H9 (cell line): ENCODE measurements around the gene RARG. TPM values are rescaled to one million over a fixed set of nuclear protein-coding genes. Genes with fewer than 3 reads are reported as not detected.

ENCODE experiments used
- DNase-seq: peaks from one replicate; pipeline ENCODE4 v3.0.0-alpha.2; 2017
- H2AFZ ChIP-seq: one replicate; pipeline ENCODE4 v1.6.1; 2013; ENCODE audit warnings: mild to moderate bottlenecking, low read length, control low read depth, moderate library complexity
- H2AK5ac ChIP-seq: 2 replicates; pipeline ENCODE4 v1.6.1; 2013; ENCODE audit warnings: low read length, control low read depth, mixed read lengths; ENCODE audit not compliant: insufficient read length
- H2BK120ac ChIP-seq: one replicate; pipeline ENCODE4 v1.6.1; 2013; ENCODE audit warnings: low read depth, mild to moderate bottlenecking, low read length, control low read depth, inconsistent platforms; ENCODE audit not compliant: poor library complexity, severe bottlenecking
- H2BK12ac ChIP-seq: 2 replicates; pipeline ENCODE4 v1.6.1; 2013; ENCODE audit warnings: low read length, control low read depth, mixed read lengths, low read depth; ENCODE audit not compliant: insufficient read length
- H2BK15ac ChIP-seq: 2 replicates; pipeline ENCODE4 v1.6.1; 2013; ENCODE audit warnings: low read depth, low read length, control low read depth
- H2BK20ac ChIP-seq: one replicate; pipeline ENCODE4 v1.6.1; 2013; ENCODE audit warnings: low read depth, mild to moderate bottlenecking, low read length, control low read depth, inconsistent platforms; ENCODE audit not compliant: poor library complexity, severe bottlenecking
- H2BK5ac ChIP-seq: 2 replicates; pipeline ENCODE4 v1.6.1; 2013; ENCODE audit warnings: low read length, control low read depth, mixed read lengths; ENCODE audit not compliant: insufficient read length
- H3K14ac ChIP-seq: 2 replicates; pipeline ENCODE4 v1.6.1; 2013; ENCODE audit warnings: low read length, control low read depth; ENCODE audit not compliant: insufficient read depth
- H3K18ac ChIP-seq: 2 replicates; pipeline ENCODE4 v1.6.1; 2013; ENCODE audit warnings: low read depth, mild to moderate bottlenecking, mixed read lengths, low read length, control low read depth; ENCODE audit not compliant: insufficient read length
- H3K23ac ChIP-seq: 2 replicates; pipeline ENCODE4 v1.6.1; 2013; ENCODE audit warnings: low read length, control low read depth, mixed read lengths, low read depth; ENCODE audit not compliant: insufficient read length
- H3K23me2 ChIP-seq: 2 replicates; pipeline ENCODE4 v1.6.1; 2013; ENCODE audit warnings: low read depth, mild to moderate bottlenecking, mixed read lengths, low read length, control low read depth; ENCODE audit not compliant: insufficient read length, poor library complexity, severe bottlenecking
- H3K27ac ChIP-seq: 2 replicates; pipeline ENCODE4 v1.5.1; 2013; ENCODE audit warnings: low read length, control low read depth, mixed read lengths, low read depth; ENCODE audit not compliant: insufficient read length
- H3K27me3 ChIP-seq: 2 replicates; pipeline ENCODE4 v1.6.1; 2013; ENCODE audit warnings: low read length, control low read depth, inconsistent platforms; ENCODE audit not compliant: insufficient read depth
- H3K4ac ChIP-seq: 2 replicates; pipeline ENCODE4 v1.6.1; 2013; ENCODE audit warnings: low read depth, mild to moderate bottlenecking, control low read depth, inconsistent platforms, low read length, moderate library complexity
- H3K4me1 ChIP-seq: 2 replicates; pipeline ENCODE4 v1.6.1; 2013; ENCODE audit warnings: low read length, control low read depth, inconsistent platforms; ENCODE audit not compliant: insufficient read depth
- H3K4me2 ChIP-seq: 2 replicates; pipeline ENCODE4 v1.6.1; 2013; ENCODE audit warnings: low read length, control low read depth, mixed read lengths; ENCODE audit not compliant: insufficient read length, insufficient read depth
- H3K56ac ChIP-seq: 2 replicates; pipeline ENCODE4 v1.6.1; 2013; ENCODE audit warnings: low read depth, mild to moderate bottlenecking, mixed read lengths, low read length, control low read depth; ENCODE audit not compliant: insufficient read length
- H3K79me1 ChIP-seq: 2 replicates; pipeline ENCODE4 v1.6.1; 2013; ENCODE audit warnings: low read depth, mild to moderate bottlenecking, moderate library complexity, low read length, control low read depth, inconsistent platforms; ENCODE audit not compliant: insufficient read depth, poor library complexity, severe bottlenecking
- H3K79me2 ChIP-seq: 2 replicates; pipeline ENCODE4 v1.6.1; 2013; ENCODE audit warnings: low read length, control low read depth, inconsistent platforms; ENCODE audit not compliant: insufficient read depth
- H3K9ac ChIP-seq: 2 replicates; pipeline ENCODE4 v1.6.1; 2013; ENCODE audit warnings: low read length, control low read depth, mixed read lengths; ENCODE audit not compliant: insufficient read length; ENCODE audit errors: extremely low read depth
- H3K9me3 ChIP-seq: one replicate; pipeline ENCODE4 v1.6.1; 2013; ENCODE audit warnings: low read depth, low read length, inconsistent platforms; ENCODE audit not compliant: control insufficient read depth
- H3T11ph ChIP-seq: one replicate; pipeline ENCODE4 v1.6.1; 2013; ENCODE audit warnings: mild to moderate bottlenecking, low read length, control low read depth, inconsistent platforms
- H4K20me1 ChIP-seq: one replicate; pipeline ENCODE4 v1.6.1; 2013; ENCODE audit not compliant: control insufficient read depth, insufficient read length, insufficient read depth
- H4K5ac ChIP-seq: 2 replicates; pipeline ENCODE4 v1.6.1; 2013; ENCODE audit warnings: low read depth, mild to moderate bottlenecking, mixed read lengths, low read length, control low read depth; ENCODE audit not compliant: insufficient read length
- H4K8ac ChIP-seq: replicated peaks from 2 replicates; pipeline ENCODE4 v1.6.1; 2013; ENCODE audit warnings: low read length, control low read depth, mixed read lengths, low read depth; ENCODE audit not compliant: insufficient read length
- H4K91ac ChIP-seq: 2 replicates; pipeline ENCODE4 v1.6.1; 2013; ENCODE audit warnings: low read depth, mild to moderate bottlenecking, moderate library complexity, mixed read lengths, low read length, control low read depth; ENCODE audit not compliant: insufficient read length
- H3K27ac Mint-ChIP-seq, 3 experiments: 2 replicates in 2 of 3; 3 replicates in 1 of 3; pipeline ENCODE4 v1.8.0; 2020 to 2021; ENCODE audit warnings: mixed read lengths in 3 of 3, mild to moderate bottlenecking in 1 of 3, moderate library complexity in 1 of 3
- H3K27me3 Mint-ChIP-seq: 2 replicates; pipeline ENCODE4 v1.8.0; 2021; ENCODE audit warnings: low read depth, mild to moderate bottlenecking, moderate library complexity, mixed read lengths
- H3K36me3 Mint-ChIP-seq, 3 experiments: 2 replicates in 2 of 3; 3 replicates in 1 of 3; pipeline ENCODE4 v1.8.0; 2020 to 2021; ENCODE audit warnings: low read depth in 3 of 3, mixed read lengths in 3 of 3; ENCODE audit not compliant: insufficient read depth in 1 of 3
- H3K4me1 Mint-ChIP-seq, 2 experiments: 2 replicates each; pipeline ENCODE4 v1.8.0; 2020; ENCODE audit warnings: mixed read lengths in 2 of 2
- H3K4me3 Mint-ChIP-seq, 2 experiments: 2 replicates in 1 of 2; 3 replicates in 1 of 2; pipeline ENCODE4 v1.8.0; 2020 to 2021; ENCODE audit warnings: mild to moderate bottlenecking in 2 of 2, mixed read lengths in 2 of 2, moderate library complexity in 1 of 2
- H3K9me3 Mint-ChIP-seq, 2 experiments: 2 replicates in 1 of 2; 3 replicates in 1 of 2; pipeline ENCODE4 v1.8.0; 2020; ENCODE audit warnings: mild to moderate bottlenecking in 2 of 2, mixed read lengths in 2 of 2, moderate library complexity in 1 of 2
- CTCF ChIP-seq: fragments of 200-600 bp; sonication (generic); conservative IDR thresholded peaks from 3 replicates; pipeline ENCODE4 v1.8.0; 2021; ENCODE audit warnings: antibody characterized with exemption, mild to moderate bottlenecking
- WGBS: extraction: QIAGEN DNeasy Blood & Tissue Kit; methylation state at CpG from one replicate; pipeline ENCODE4 v1.1.7; 2013; ENCODE audit warnings: missing lambda C conversion rate, low lambda C conversion rate, mixed read lengths; ENCODE audit not compliant: insufficient read length; ENCODE audit errors: extremely low coverage; 5-methylcytosine and 5-hydroxymethylcytosine counted together
- total RNA-seq: library from RNA; stranded (reverse); gene quantifications from 2 replicates; pipeline ENCODE4 v1.2.1, GENCODE V29; 2021

Gene RARG
- total RNA-seq, 1 experiment from 2014 or later = 43.7 TPM

GRCh38 chr12:53223389-53224060, 8.5 kb downstream of the RARG start:
- Histone ChIP-seq H3K18ac (no peak overlapping the region), H4K5ac (no peak overlapping the region), H3K79me2 (peaks cover 4% of the 10 kb centered on the region; the same call in 1 of the 2 replicates), H2BK20ac (no peak overlapping the region), H3K9ac (no peak overlapping the region), H3K27ac (no peak overlapping the region), H3K23ac (no peak overlapping the region), H3T11ph (no peak overlapping the region), H2BK12ac (no peak overlapping the region), H2AFZ (no peak overlapping the region), H2BK15ac (no peak overlapping the region), H3K79me1 (no peaks in the 10 kb centered on the region), H3K56ac (no peak overlapping the region), H3K23me2 (peaks cover 22% of the 10 kb centered on the region), H4K8ac (no peak overlapping the region), H2BK5ac (no peak overlapping the region), H3K4ac (no peak overlapping the region), H4K20me1 (no peaks in the 10 kb centered on the region), H3K9me3 (no peaks in the 10 kb centered on the region), H3K27me3 (peaks cover 3% of the 10 kb centered on the region; the same call in 1 of the 2 replicates), H4K91ac (no peak overlapping the region), H3K4me1 (peaks cover 25% of the 10 kb centered on the region; the same call in 1 of the 2 replicates), H2AK5ac (no peak overlapping the region), H3K14ac (no peak overlapping the region), H3K4me2 (peak overlapping the region; percentile 9), H2BK120ac (no peak overlapping the region)
- peak; percentile 56 for DNase-seq
- H3K9me3 Mint-ChIP-seq = no peaks in the 10 kb centered on the region
- H3K27me3 Mint-ChIP-seq = peaks cover 10% of the 10 kb centered on the region
- peaks cover 66% of the 10 kb centered on the region in 2 experiments for H3K4me1 Mint-ChIP-seq
- peak overlapping the region; percentile 27 to 74 for H3K4me3 Mint-ChIP-seq
- peak overlapping the region in 2 of 3 experiments; percentile 75 to 90; a peak in 4 of 7 replicates for H3K27ac Mint-ChIP-seq
- TF ChIP-seq CTCF = no peak
- peaks cover 8 to 12% (median 11%) of the 10 kb centered on the region in 3 experiments; a peak in 6 of 7 replicates for H3K36me3 Mint-ChIP-seq
- no CpG with 5 or more reads among the region's 16 CpGs for WGBS
